ENCODE data around the gene PIGR. TPM values are rescaled to one million over a fixed set of nuclear protein-coding genes. Genes with fewer than 3 reads are reported as not detected.

The PIGR gene
- total and polyA plus RNA-seq, 2 of the 8 experiments (the other 6 are each of a cell fraction or from before 2014, with no cell fraction given) = not detected

- Histone ChIP-seq H3K4me2 (ENCODE audit: insufficient read depth in 1 of 2, low read depth in 2 of 2, low read length in 2 of 2) (no peak overlapping the region), H3K56ac (replicated peaks; ENCODE audit: insufficient read length, low read depth, low read length) (no peak overlapping the region), H3K9ac (replicated peaks in 1 of 4; ENCODE audit: extremely low read depth in 1 of 4, low read depth in 3 of 4, low read length in 3 of 4) (no peak overlapping the region), H3K23me2 (ENCODE audit: low read depth, low read length) (no peaks in the 10 kb centered on the region), H3K36me3 (ENCODE audit: control insufficient read depth in 2 of 4, insufficient read depth in 4 of 4, low read length in 3 of 4) (no peaks in the 10 kb centered on the region), H3K79me1 (ENCODE audit: low read depth, low read length) (no peaks in the 10 kb centered on the region), H2AK5ac (ENCODE audit: low read depth, low read length) (no peak overlapping the region), H4K8ac (ENCODE audit: extremely low read depth, insufficient read depth, low read length) (no peak overlapping the region), H3K27me3 (replicated peaks in 1 of 4; ENCODE audit: control insufficient read depth in 3 of 4, extremely low read depth in 1 of 4, insufficient read depth in 3 of 4, low read length in 3 of 4) (no peaks in the 10 kb centered on the region), H3K4ac (replicated peaks; ENCODE audit: insufficient read length, low read depth, low read length) (no peak overlapping the region), H4K20me1 (replicated peaks in 1 of 2; ENCODE audit: control insufficient read depth in 1 of 2, insufficient read depth in 2 of 2, low read length in 2 of 2) (no peaks in the 10 kb centered on the region), H3K9me3 (ENCODE audit: insufficient read depth in 2 of 2, low read depth in 1 of 2, low read length in 1 of 2) (no peaks in the 10 kb centered on the region), H2AFZ (ENCODE audit: low read length) (no peak overlapping the region), H3K4me1 (replicated peaks in 1 of 4; ENCODE audit: control insufficient read depth in 3 of 4, insufficient read depth in 4 of 4, low read length in 3 of 4) (no peaks in the 10 kb centered on the region; a peak in 1 of 7 replicates), H4K91ac (replicated peaks; ENCODE audit: insufficient read length, low read length) (no peak overlapping the region), H3K4me3 (ENCODE audit: extremely low read depth in 1 of 4, insufficient read depth in 2 of 4, low read depth in 3 of 4, low read length in 4 of 4) (no peak overlapping the region), H2BK5ac (ENCODE audit: low read depth, low read length) (no peak overlapping the region), H2BK15ac (ENCODE audit: low read length) (no peak overlapping the region), H3K23ac (ENCODE audit: insufficient read length) (no peak overlapping the region), H3K18ac (ENCODE audit: extremely low read depth, low read length) (no peak overlapping the region), H2BK120ac (replicated peaks; ENCODE audit: low read depth, low read length) (no peak overlapping the region), H3K27ac (ENCODE audit: low read depth, low read length) (no peak overlapping the region), H4K5ac (ENCODE audit: insufficient read length, low read depth, low read length) (no peak overlapping the region), H3K79me2 (ENCODE audit: control insufficient read depth in 1 of 2, insufficient read depth in 2 of 2, low read length in 2 of 2) (no peaks in the 10 kb centered on the region), H2BK12ac (ENCODE audit: low read depth, low read length) (no peak overlapping the region), H2BK20ac (ENCODE audit: low read length) (no peak overlapping the region), H3K14ac (ENCODE audit: insufficient read length) (no peak overlapping the region)
- 83% methylated on average over 6 of the region's 6 CpGs; no CpG with 5 or more reads in 1 of the 2 experiments for WGBS, 2 experiments (ENCODE audit: extremely low coverage in 1 of 2, insufficient coverage in 1 of 2, insufficient read length in 1 of 2, insufficient replicate concordance in 2 of 2, low coverage in 1 of 2, low lambda C conversion rate in 2 of 2, missing lambda C conversion rate in 1 of 2)
- CTCF ChIA-PET (ENCODE audit: partially characterized antibody) = interaction anchor here (0.6 to 13.7 kb wide), 7 partner anchors 11 to 482 kb away, joined by 3 to 226 read pairs (median 4); no protein-coding TSS in a partner anchor
- DNase-seq (ENCODE audit: low read depth in 1 of 2, low spot score in 2 of 2) (no peak), FAIRE-seq (no peak)
- POLR2A ChIA-PET (ENCODE audit: partially characterized antibody) = no interaction called here
- TF ChIP-seq CBX8 (IDR thresholded peaks at IDR 0.05; ENCODE audit: borderline replicate concordance, low read depth, low read length) (no peak), HDAC2 (IDR thresholded peaks at IDR 0.05; ENCODE audit: borderline replicate concordance in 1 of 2, low read depth in 2 of 2, low read length in 2 of 2) (no peak), RXRA (IDR thresholded peaks at IDR 0.05; ENCODE audit: insufficient read depth, low read depth, low read length) (no peak), MAFK (IDR thresholded peaks at IDR 0.05; ENCODE audit: low read depth, low read length) (no peak), PHF8 (conservative IDR thresholded peaks at IDR 0.05; ENCODE audit: low read depth, low read length) (no peak), CREB1 (IDR thresholded peaks at IDR 0.05) (no peak), SIN3A (conservative IDR thresholded peaks at IDR 0.05 in 1 of 2, IDR thresholded peaks at IDR 0.05 in 1 of 2; ENCODE audit: low read depth in 1 of 2, low read length in 2 of 2) (no peak), RFX5 (IDR thresholded peaks at IDR 0.05; ENCODE audit: borderline replicate concordance, low read depth, low read length) (no peak), E2F6 (IDR thresholded peaks at IDR 0.05) (no peak), POLR2A (IDR thresholded peaks at IDR 0.05; ENCODE audit: control extremely low read depth in 1 of 2, low read depth in 2 of 2, low read length in 2 of 2) (no peak), RNF2 (IDR thresholded peaks at IDR 0.05; ENCODE audit: borderline replicate concordance, low read depth, low read length, missing control alignments, poor library complexity, severe bottlenecking) (no peak), HDAC6 (IDR thresholded peaks at IDR 0.05; ENCODE audit: low read depth, low read length) (no peak)
These were observed 4.4 kb downstream of the PIGR start for GRCh38 chr1:206941766-206942418.
